ENCODE data around the gene POLR1D.

DNA sequence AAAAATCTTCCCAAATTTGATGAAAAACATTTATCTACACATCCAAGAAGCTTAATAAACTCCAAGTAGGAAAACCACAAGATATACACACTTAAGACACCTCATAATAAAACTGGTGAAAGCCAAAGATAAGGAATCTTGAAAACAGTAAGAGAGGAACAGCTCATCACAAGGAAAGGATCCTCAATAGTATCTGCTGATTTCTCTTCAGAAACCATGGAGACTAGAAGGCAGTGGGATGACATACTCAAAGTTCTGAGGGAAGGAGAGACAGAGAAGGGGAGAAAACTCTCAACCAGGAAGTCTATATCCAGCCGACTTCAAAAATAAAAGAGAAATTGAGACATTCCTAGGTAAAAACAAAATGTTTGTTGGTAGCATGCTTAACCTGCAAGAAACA is 47.0 kb upstream of the POLR1D start:
- TF ChIP-seq CTCF (IDR thresholded peaks at IDR 0.05; ENCODE audit: low read depth, low read length) (no peak), EZH2phosphoT487 (IDR thresholded peaks at IDR 0.05; ENCODE audit: low read depth) (no peak)

All from OCI-LY3 (cell line).